CD14-positive monocyte (primary cell): ENCODE measurements around the gene POLR1B. TPM values are rescaled to one million over a fixed set of nuclear protein-coding genes. Genes with fewer than 3 reads are reported as not detected.
A peak's percentile ranks its signal among the peaks of the same experiment; 100 is the strongest.
"Not testable (repeated sequence)": the region's sequence is repeated elsewhere in the genome, so short reads cannot be mapped to it uniquely, and the experiment has no call there.

Source experiments
- DNase-seq, 3 donors: peaks; one replicate each; pipeline ENCODE4 v3.0.0-alpha.2; 2011 to 2022
- H2AFZ ChIP-seq: 2 replicates; pipeline ENCODE4 v1.6.0; 2012; ENCODE audit warnings: mild to moderate bottlenecking, low read depth, low read length, inconsistent platforms; ENCODE audit not compliant: insufficient read depth, poor library complexity, severe bottlenecking
- H3K27ac ChIP-seq, 2 donors: 1 replicate in 1 of 2; 2 replicates in 1 of 2; pipeline ENCODE4 v1.5.1; 2012 to 2013; ENCODE audit warnings: low read length in 2 of 2, control low read depth in 1 of 2, inconsistent platforms in 1 of 2, low read depth in 1 of 2, mild to moderate bottlenecking in 1 of 2
- H3K27me3 ChIP-seq, 2 donors: one replicate each; pipeline versions ENCODE4 v1.6.0 to v1.6.1; 2011 to 2013; ENCODE audit warnings: low read length in 2 of 2; ENCODE audit not compliant: control insufficient read depth in 2 of 2, insufficient read depth in 2 of 2
- H3K36me3 ChIP-seq, 2 donors: replicated peaks in 1 of 2; 1 replicate in 1 of 2; 2 replicates in 1 of 2; pipeline versions ENCODE4 v1.5.1 to v1.6.1; 2012 to 2013; ENCODE audit warnings: low read length in 2 of 2, control low read depth in 1 of 2, inconsistent platforms in 1 of 2, mild to moderate bottlenecking in 1 of 2; ENCODE audit not compliant: insufficient read depth in 2 of 2, control insufficient read depth in 1 of 2
- H3K4me1 ChIP-seq, 2 donors: 1 replicate in 1 of 2; 2 replicates in 1 of 2; pipeline versions ENCODE4 v1.5.1 to v1.6.1; 2012 to 2013; ENCODE audit warnings: low read length in 2 of 2, control low read depth in 1 of 2, inconsistent platforms in 1 of 2, mild to moderate bottlenecking in 1 of 2, moderate library complexity in 1 of 2; ENCODE audit not compliant: insufficient read depth in 2 of 2, control insufficient read depth in 1 of 2
- H3K4me2 ChIP-seq: replicated peaks from 2 replicates; pipeline ENCODE3; 2012; ENCODE audit warnings: low read length, moderate library complexity, mild to moderate bottlenecking; ENCODE audit not compliant: poor library complexity, severe bottlenecking; ENCODE audit errors: extremely low read depth
- H3K4me3 ChIP-seq, 3 experiments: fragments of 200-600 bp in 1 of 3; sonication (generic) in 1 of 3; replicated peaks in 1 of 3; 1 replicate in 2 of 3; 2 replicates in 1 of 3; pipeline ENCODE4 v1.5.1; 2011 to 2013; ENCODE audit warnings: low read length in 3 of 3, mild to moderate bottlenecking in 3 of 3, control low read depth in 2 of 3, low read depth in 2 of 3, inconsistent platforms in 1 of 3, moderate library complexity in 1 of 3
- H3K79me2 ChIP-seq: 2 replicates; pipeline ENCODE4 v1.6.0; 2012; ENCODE audit warnings: mild to moderate bottlenecking, control low read depth, inconsistent platforms, low read length, moderate library complexity; ENCODE audit not compliant: insufficient read depth
- H3K9ac ChIP-seq: 2 replicates; pipeline ENCODE4 v1.6.0; 2017; ENCODE audit warnings: low read length, mild to moderate bottlenecking; ENCODE audit not compliant: insufficient read depth, poor library complexity, severe bottlenecking
- H3K9me3 ChIP-seq, 2 donors: replicated peaks in 1 of 2; 1 replicate in 1 of 2; 2 replicates in 1 of 2; pipeline versions ENCODE4 v1.5.1 to v1.6.1; 2012 to 2013; ENCODE audit warnings: low read length in 2 of 2, control low read depth in 1 of 2; ENCODE audit not compliant: control insufficient read depth in 1 of 2, insufficient read depth in 1 of 2
- H4K20me1 ChIP-seq: 2 replicates; pipeline ENCODE4 v1.6.0; 2012; ENCODE audit warnings: mild to moderate bottlenecking, low read length, control low read depth, moderate library complexity; ENCODE audit not compliant: insufficient read depth
- H3K27ac Mint-ChIP-seq, 7 donors: one replicate each; pipeline ENCODE4 v1.8.0; 2020; ENCODE audit warnings: mild to moderate bottlenecking in 7 of 7, mixed read lengths in 7 of 7, moderate library complexity in 6 of 7, inconsistent platforms in 2 of 7
- H3K27me3 Mint-ChIP-seq, 3 donors: one replicate each; pipeline ENCODE4 v1.8.0; 2021 to 2022; ENCODE audit warnings: low read depth in 3 of 3, mild to moderate bottlenecking in 3 of 3, mixed read lengths in 3 of 3, moderate library complexity in 3 of 3, inconsistent platforms in 1 of 3
- H3K36me3 Mint-ChIP-seq, 2 donors: one replicate each; pipeline ENCODE4 v1.8.0; 2020; ENCODE audit warnings: mixed read lengths in 2 of 2, inconsistent platforms in 1 of 2, mild to moderate bottlenecking in 1 of 2
- H3K4me1 Mint-ChIP-seq: one replicate; pipeline ENCODE4 v1.8.0; 2020; ENCODE audit warnings: mild to moderate bottlenecking, mixed read lengths
- H3K4me3 Mint-ChIP-seq, 2 donors: one replicate each; pipeline ENCODE4 v1.8.0; 2020; ENCODE audit warnings: mild to moderate bottlenecking in 2 of 2, mixed read lengths in 2 of 2, moderate library complexity in 1 of 2
- H3K9me3 Mint-ChIP-seq, 7 donors: one replicate each; pipeline ENCODE4 v1.8.0; 2020 to 2022; ENCODE audit warnings: mixed read lengths in 7 of 7, mild to moderate bottlenecking in 6 of 7, moderate library complexity in 6 of 7, inconsistent platforms in 2 of 7
- WGBS: methylation state at CpG from one replicate; pipeline ENCODE4 v1.1.5; 2013; ENCODE audit warnings: missing lambda C conversion rate; ENCODE audit not compliant: insufficient coverage; 5-methylcytosine and 5-hydroxymethylcytosine counted together
- intact Hi-C, 2 donors: fragments of 100-400 bp; cut with micrococcal nuclease; formaldehyde crosslinking; loops; one replicate each; pipeline versions ENCODE4 v1.15.0 to v1.15.1; 2023
- polyA plus RNA-seq, 3 donors: library from polyadenylated mRNA; depleted of rRNA in 1 of 3; unstranded in 2 of 3; stranded (reverse) in 1 of 3; fragments of 300-500 nt in 2 of 3; fragments of >200 nt in 1 of 3; fragmentation: Illumina TruSeq in 2 of 3; gene quantifications; 1 replicate in 2 of 3; 2 replicates in 1 of 3; pipeline ENCODE4 v1.2.3, GENCODE V29; 2012 to 2021
- TF ChIP-seq, protein P1 (sequence below): fragments of 200-600 bp; IDR thresholded peaks from one replicate; pipeline ENCODE4 v1.8.0; 2022; ENCODE audit warnings: antibody characterized with exemption, mild to moderate bottlenecking

Gene POLR1B
- polyA plus RNA-seq, 3 donors, result 5.2 to 6.3 (median 5.3) TPM

- H3K27me3 Mint-ChIP-seq, H2AFZ ChIP-seq, H3K27me3 ChIP-seq, H3K9me3 ChIP-seq, H3K27ac Mint-ChIP-seq, H3K4me3 ChIP-seq, H4K20me1 ChIP-seq, H3K4me1 Mint-ChIP-seq, H3K4me3 Mint-ChIP-seq, H3K4me2 ChIP-seq, H3K9me3 Mint-ChIP-seq, H3K27ac ChIP-seq, H3K9ac ChIP-seq, H3K4me1 ChIP-seq, H3K79me2 ChIP-seq, intact Hi-C loops: not testable (repeated sequence)
- DNase-seq, result peak; percentile 36 to 54 (median 50)
- peaks cover 22 to 33% of the 10 kb centered on the region in 2 donors for H3K36me3 Mint-ChIP-seq
- TF ChIP-seq, protein P1, sequence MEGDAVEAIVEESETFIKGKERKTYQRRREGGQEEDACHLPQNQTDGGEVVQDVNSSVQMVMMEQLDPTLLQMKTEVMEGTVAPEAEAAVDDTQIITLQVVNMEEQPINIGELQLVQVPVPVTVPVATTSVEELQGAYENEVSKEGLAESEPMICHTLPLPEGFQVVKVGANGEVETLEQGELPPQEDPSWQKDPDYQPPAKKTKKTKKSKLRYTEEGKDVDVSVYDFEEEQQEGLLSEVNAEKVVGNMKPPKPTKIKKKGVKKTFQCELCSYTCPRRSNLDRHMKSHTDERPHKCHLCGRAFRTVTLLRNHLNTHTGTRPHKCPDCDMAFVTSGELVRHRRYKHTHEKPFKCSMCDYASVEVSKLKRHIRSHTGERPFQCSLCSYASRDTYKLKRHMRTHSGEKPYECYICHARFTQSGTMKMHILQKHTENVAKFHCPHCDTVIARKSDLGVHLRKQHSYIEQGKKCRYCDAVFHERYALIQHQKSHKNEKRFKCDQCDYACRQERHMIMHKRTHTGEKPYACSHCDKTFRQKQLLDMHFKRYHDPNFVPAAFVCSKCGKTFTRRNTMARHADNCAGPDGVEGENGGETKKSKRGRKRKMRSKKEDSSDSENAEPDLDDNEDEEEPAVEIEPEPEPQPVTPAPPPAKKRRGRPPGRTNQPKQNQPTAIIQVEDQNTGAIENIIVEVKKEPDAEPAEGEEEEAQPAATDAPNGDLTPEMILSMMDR, result peak; percentile 41
- peaks cover 1 to 24% of the 10 kb centered on the region in 2 donors for H3K36me3 ChIP-seq
- WGBS, result no CpG with 5 or more reads among the region's 10 CpGs
Observed at GRCh38 chr2:112500850-112501484, 41.3 kb upstream of the POLR1B start.

DNA sequence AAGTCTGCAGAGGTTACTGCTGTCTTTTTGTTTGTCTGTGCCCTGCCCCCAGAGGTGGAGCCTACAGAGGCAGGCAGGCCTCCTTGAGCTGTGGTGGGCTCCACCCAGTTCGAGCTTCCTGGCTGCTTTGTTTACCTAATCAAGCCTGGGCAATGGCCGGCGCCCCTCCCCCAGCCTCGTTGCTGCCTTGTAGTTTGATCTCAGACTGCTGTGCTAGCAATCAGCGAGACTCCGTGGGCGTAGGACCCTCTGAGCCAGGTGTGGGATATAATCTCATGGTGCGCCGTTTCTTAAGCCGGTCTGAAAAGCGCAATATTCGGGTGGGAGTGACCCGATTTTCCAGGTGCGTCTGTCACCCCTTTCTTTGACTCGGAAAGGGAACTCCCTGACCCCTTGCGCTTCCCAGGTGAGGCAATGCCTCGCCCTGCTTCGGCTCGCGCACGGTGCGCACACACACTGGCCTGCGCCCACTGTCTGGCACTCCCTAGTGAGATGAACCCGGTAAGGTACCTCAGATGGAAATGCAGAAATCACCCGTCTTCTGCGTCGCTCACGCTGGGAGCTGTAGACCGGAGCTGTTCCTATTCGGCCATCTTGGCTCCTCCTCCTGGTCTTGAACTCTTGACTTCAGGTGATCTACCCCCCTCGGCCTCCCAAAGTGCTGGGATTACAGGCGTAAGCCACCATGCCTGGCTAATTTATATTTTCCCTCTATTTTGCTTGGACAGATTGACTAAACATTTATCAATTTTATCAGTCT, 32.8 kb upstream of the POLR1B start:
- H3K27me3 ChIP-seq, H3K27ac Mint-ChIP-seq, DNase-seq, H3K9me3 ChIP-seq, H3K27ac ChIP-seq, H3K4me3 Mint-ChIP-seq, H4K20me1 ChIP-seq, H3K9me3 Mint-ChIP-seq, H3K79me2 ChIP-seq, H3K27me3 Mint-ChIP-seq, H3K4me1 ChIP-seq, H3K4me1 Mint-ChIP-seq, H2AFZ ChIP-seq, H3K4me3 ChIP-seq, intact Hi-C loops, H3K9ac ChIP-seq, H3K4me2 ChIP-seq: not testable (repeated sequence)
- peaks cover 27 to 38% of the 10 kb centered on the region in 2 donors for H3K36me3 Mint-ChIP-seq
- H3K36me3 ChIP-seq, result peaks cover 15 to 39% of the 10 kb centered on the region in 2 donors
- 97% methylated on average over 15 of the region's 32 CpGs for WGBS
